ENCODE measurements around the gene MCF2L.

GRCh38 chr13:113058129-113058987 is 89.3 kb downstream of the MCF2L start:
- TF ChIP-seq CTCF (IDR thresholded peaks at IDR 0.05; ENCODE audit: insufficient read depth, low read length, poor library complexity, severe bottlenecking) (no peak), EZH2phosphoT487 (conservative IDR thresholded peaks at IDR 0.05; ENCODE audit: low read length) (no peak)
